Naive thymus-derived CD4-positive, alpha-beta T cell (primary cell): ENCODE measurements around the gene FANCE. TPM values are rescaled to one million over a fixed set of nuclear protein-coding genes. Genes with fewer than 3 reads are reported as not detected.
"Not testable (repeated sequence)": the region's sequence is repeated elsewhere in the genome, so short reads cannot be mapped to it uniquely, and the experiment has no call there.

Experiments
- ATAC-seq: fragments of 150-1000 bp; cut with Tn5 transposase; 2 replicates; pipeline ENCODE4 v1.10.0; 2021; ENCODE audit warnings: mild to moderate bottlenecking, moderate library complexity
- CTCF ChIA-PET: fragments of 350-600 bp; sonication (Branson Sonifier 250); formaldehyde crosslinking; loops from one replicate; lab custom pipeline; 2021; ENCODE audit warnings: antibody characterized with exemption; lab: Charles Lee
- POLR2A ChIA-PET: fragments of 350-600 bp; sonication (Branson Sonifier 250); formaldehyde crosslinking; loops from one replicate; lab custom pipeline; 2021; ENCODE audit warnings: antibody characterized with exemption, inconsistent platforms; lab: Charles Lee
- DNase-seq, 9 donors: peaks; one replicate each; pipeline versions ENCODE4 v3.0.0 to v3.0.0-alpha.2; 2020 to 2022; ENCODE audit warnings: mixed read lengths in 1 of 9
- H3K27ac ChIP-seq: one replicate; pipeline ENCODE4 v1.7.0; 2013; ENCODE audit warnings: mild to moderate bottlenecking, low read depth, low read length, moderate library complexity
- H3K27me3 ChIP-seq, 2 donors: one replicate each; pipeline ENCODE4 v1.7.0; 2013; ENCODE audit warnings: low read length in 2 of 2, mild to moderate bottlenecking in 2 of 2, moderate library complexity in 2 of 2; ENCODE audit not compliant: control insufficient read depth in 2 of 2, insufficient read depth in 2 of 2
- H3K36me3 ChIP-seq, 3 experiments: 1 replicate in 2 of 3; 2 replicates in 1 of 3; pipeline ENCODE4 v1.7.0; 2013; ENCODE audit warnings: low read length in 3 of 3, mild to moderate bottlenecking in 3 of 3, moderate library complexity in 1 of 3; ENCODE audit not compliant: insufficient read depth in 3 of 3, control insufficient read depth in 2 of 3
- H3K4me1 ChIP-seq, 2 donors: one replicate each; pipeline ENCODE4 v1.7.0; 2013; ENCODE audit warnings: low read length in 2 of 2, mild to moderate bottlenecking in 2 of 2, moderate library complexity in 1 of 2; ENCODE audit not compliant: control insufficient read depth in 2 of 2, insufficient read depth in 2 of 2
- H3K4me3 ChIP-seq: 2 replicates; pipeline ENCODE4 v1.7.0; 2013; ENCODE audit warnings: mild to moderate bottlenecking, low read length
- H3K9me3 ChIP-seq, 3 experiments: 1 replicate in 2 of 3; 2 replicates in 1 of 3; pipeline ENCODE4 v1.7.0; 2013; ENCODE audit warnings: low read length in 3 of 3; ENCODE audit not compliant: control insufficient read depth in 2 of 3
- H3K27ac Mint-ChIP-seq, 9 donors: one replicate each; pipeline ENCODE4 v1.8.0; 2020 to 2022; ENCODE audit warnings: mixed read lengths in 9 of 9, mild to moderate bottlenecking in 8 of 9, moderate library complexity in 5 of 9, inconsistent platforms in 2 of 9
- H3K27me3 Mint-ChIP-seq, 5 donors: one replicate each; pipeline ENCODE4 v1.8.0; 2021 to 2022; ENCODE audit warnings: mixed read lengths in 5 of 5, mild to moderate bottlenecking in 1 of 5
- H3K36me3 Mint-ChIP-seq, 5 donors: one replicate each; pipeline ENCODE4 v1.8.0; 2020 to 2022; ENCODE audit warnings: mixed read lengths in 5 of 5, mild to moderate bottlenecking in 3 of 5, inconsistent platforms in 1 of 5
- H3K4me1 Mint-ChIP-seq, 7 donors: one replicate each; pipeline ENCODE4 v1.8.0; 2020 to 2022; ENCODE audit warnings: mixed read lengths in 7 of 7, mild to moderate bottlenecking in 3 of 7, inconsistent platforms in 1 of 7
- H3K4me3 Mint-ChIP-seq, 10 donors: one replicate each; pipeline ENCODE4 v1.8.0; 2020 to 2022; ENCODE audit warnings: mild to moderate bottlenecking in 10 of 10, mixed read lengths in 10 of 10, moderate library complexity in 6 of 10, inconsistent platforms in 2 of 10
- H3K9me3 Mint-ChIP-seq, 11 donors: one replicate each; pipeline ENCODE4 v1.8.0; 2020 to 2022; ENCODE audit warnings: mixed read lengths in 11 of 11, mild to moderate bottlenecking in 4 of 11, inconsistent platforms in 1 of 11, moderate library complexity in 1 of 11
- intact Hi-C, 2 donors: fragments of 100-400 bp; cut with micrococcal nuclease; formaldehyde crosslinking; loops; one replicate each; pipeline ENCODE4 v1.15.1; 2023
- microRNA-seq: library from miRNA; unstranded; fragments of <30 nt; microRNA quantifications from one replicate; pipeline ENCODE4 v1.2.0, GENCODE V29; 2022; ENCODE audit warnings: borderline microRNAs expressed
- polyA plus RNA-seq, 2 donors: library from polyadenylated mRNA; unstranded; fragments of 300-500 nt; fragmentation: Illumina TruSeq; gene quantifications; one replicate each; pipeline ENCODE4 v1.2.3, GENCODE V29; 2021
- total RNA-seq, 6 experiments: library from RNA in 5 of 6; stranded (reverse) in 5 of 6; gene quantifications; 1 replicate in 5 of 6; 2 replicates in 1 of 6; pipeline ENCODE4 v1.2.3 and lab custom pipeline; 2021 to 2026

FANCE gene
- total and polyA plus RNA-seq, 7 experiments from 2014 or later = 3.1 to 12.0 (median 6.4) TPM

DNA sequence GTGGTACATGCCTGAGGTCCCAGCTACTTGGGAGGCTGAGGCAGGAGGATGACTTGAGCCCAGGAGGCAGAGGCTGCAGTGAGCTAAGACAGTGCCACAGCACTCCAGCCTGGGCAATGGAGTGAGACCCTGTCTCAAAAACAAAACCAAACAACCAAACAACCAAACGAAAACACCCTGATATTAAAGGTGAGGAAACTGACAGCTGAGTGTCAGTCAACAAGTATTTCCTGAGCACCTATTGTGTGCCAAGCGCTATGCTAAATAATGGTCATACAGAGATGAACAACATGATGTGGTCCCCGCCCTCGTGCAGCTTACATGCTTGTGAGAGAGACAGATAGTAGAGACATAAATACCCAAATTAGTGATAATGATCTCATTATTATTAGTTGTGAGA, 62.4 kb downstream of the FANCE start:
- Histone ChIP-seq H3K36me3 (no peaks in the 10 kb centered on the region), H3K9me3 (no peaks in the 10 kb centered on the region), H3K27ac (no peak overlapping the region), H3K4me3 (no peak overlapping the region), H3K4me1 (no peaks in the 10 kb centered on the region), H3K27me3 (peaks cover 0 to 3% of the 10 kb centered on the region in 2 donors)
- POLR2A ChIA-PET = interaction anchor here (0.6 kb wide), 1 partner anchor 594 kb away, joined by 3 read pairs; no protein-coding TSS in a partner anchor
- Mint-ChIP-seq H3K9me3 (no peaks in the 10 kb centered on the region), H3K27ac (no peak overlapping the region), H3K27me3 (peaks cover 0 to 36% (median 12%) of the 10 kb centered on the region in 5 donors), H3K4me3 (no peak overlapping the region), H3K4me1 (peaks cover 0 to 11% (median 0%) of the 10 kb centered on the region in 7 donors), H3K36me3 (no peaks in the 10 kb centered on the region)
- intact Hi-C loops = no loop called here
- CTCF ChIA-PET = interaction anchor here (0.5 to 0.7 kb wide), 2 partner anchors 135 to 222 kb away, joined by 3 to 4 read pairs; partner anchors contain the start of gene ARMC12
- DNase-seq (no peak), ATAC-seq (no peak)

- intact Hi-C loops, H3K27me3 ChIP-seq, H3K4me1 Mint-ChIP-seq, DNase-seq, H3K4me3 ChIP-seq, POLR2A ChIA-PET, H3K36me3 ChIP-seq, ATAC-seq, H3K4me1 ChIP-seq, H3K9me3 Mint-ChIP-seq, H3K27ac Mint-ChIP-seq, H3K27ac ChIP-seq, H3K36me3 Mint-ChIP-seq, H3K9me3 ChIP-seq, H3K4me3 Mint-ChIP-seq: not testable (repeated sequence)
- peaks cover 0 to 23% (median 5%) of the 10 kb centered on the region in 5 donors for H3K27me3 Mint-ChIP-seq
- CTCF ChIA-PET = interaction anchor here (0.7 to 2.5 kb wide), 2 partner anchors 221 to 825 kb away, joined by 8 to 11 read pairs; partner anchors contain the start of gene ARMC12
These were observed 63.8 kb downstream of the FANCE start for GRCh38 chr6:35515939-35516338.

Small RNA genes within 50 kb of the gene (microRNA-seq; reads per million reads assigned to microRNA genes)
- gene MIR7111 = not detected

Other genes with a start within 250 kb of the FANCE start
- not detected for gene SCUBE3, start 238.4 kb upstream of the FANCE start, total RNA-seq
- under 1 TPM; 0.05 to 0.12 TPM for gene SCUBE3, start 238.4 kb upstream of the FANCE start, polyA plus RNA-seq
- 100 to 1,000 TPM in 2 of 5 experiments, 10 to 100 TPM in 3; 44.4 to 110 (median 77.2) TPM for gene ZNF76, start 192.6 kb upstream of the FANCE start, total RNA-seq
- 10 to 100 TPM; 20.6 to 42.0 TPM for gene ZNF76, start 192.6 kb upstream of the FANCE start, polyA plus RNA-seq
- gene DEF6, start 154.5 kb upstream of the FANCE start, total RNA-seq = 100 to 1,000 TPM; 219 to 250 (median 225) TPM
- 100 to 1,000 TPM; 113 to 234 TPM for gene DEF6, start 154.5 kb upstream of the FANCE start, polyA plus RNA-seq
- gene PPARD, start 109.8 kb upstream of the FANCE start, total RNA-seq = 10 to 100 TPM; 29.3 to 47.1 (median 36.0) TPM
- 10 to 100 TPM in 1 of 2 donors, 1 to 10 TPM in 1; 7.3 to 20.2 TPM for gene PPARD, start 109.8 kb upstream of the FANCE start, polyA plus RNA-seq
- gene RPL10A, start 16.1 kb downstream of the FANCE start, total RNA-seq = 1,000 to 10,000 TPM; 1,380 to 2,381 (median 2,302) TPM
- gene RPL10A, start 16.1 kb downstream of the FANCE start, polyA plus RNA-seq = 1,000 to 10,000 TPM; 1,203 to 1,279 TPM
- under 1 TPM in 3 of 5 experiments, not detected in 2; 0.16 to 0.27 (median 0.24) TPM for gene TEAD3, start 44.7 kb downstream of the FANCE start, total RNA-seq
- gene TEAD3, start 44.7 kb downstream of the FANCE start, polyA plus RNA-seq = under 1 TPM in 1 of 2 donors, not detected in 1; 0.10 TPM
- gene TULP1, start 60.6 kb downstream of the FANCE start, total RNA-seq = not detected
- gene TULP1, start 60.6 kb downstream of the FANCE start, polyA plus RNA-seq = not detected
- 10 to 100 TPM; 56.7 to 83.3 (median 79.4) TPM for gene FKBP5, start 236.6 kb downstream of the FANCE start, total RNA-seq
- 100 to 1,000 TPM; 101 to 324 TPM for gene FKBP5, start 236.6 kb downstream of the FANCE start, polyA plus RNA-seq